Right lobe of liver (tissue), 6 donors: ENCODE data around the gene WBP1. TPM values are rescaled to one million over a fixed set of nuclear protein-coding genes. Genes with fewer than 3 reads are reported as not detected.
A peak's percentile ranks its signal among the peaks of the same experiment; 100 is the strongest.

Source experiments
- ATAC-seq, 4 donors: fragments of 200-7000 bp; cut with Tn5 transposase; one replicate each; pipeline ENCODE4 v1.9.1; 2020; ENCODE audit warnings: mild to moderate bottlenecking in 4 of 4, moderate library complexity in 4 of 4
- DNase-seq, 3 donors: peaks; one replicate each; pipeline ENCODE4 v3.0.0-alpha.2; 2020
- H3K27ac ChIP-seq, 3 donors: fragments of 200-600 bp; one replicate each; pipeline ENCODE4 v1.8.0; 2022
- H3K27me3 ChIP-seq, 2 donors: fragments of 200-600 bp; one replicate each; pipeline ENCODE4 v1.8.0; 2022
- H3K36me3 ChIP-seq, 4 donors: fragments of 200-600 bp; sonication (generic) in 1 of 4; one replicate each; pipeline versions ENCODE4 v1.5.1 to v1.8.0; 2017 to 2022; ENCODE audit warnings: control low read depth in 1 of 4
- H3K4me1 ChIP-seq, 4 donors: fragments of 200-600 bp; sonication (generic) in 1 of 4; one replicate each; pipeline versions ENCODE4 v1.5.1 to v1.8.0; 2017 to 2022; ENCODE audit warnings: control low read depth in 1 of 4
- H3K4me3 ChIP-seq, 3 donors: fragments of 200-600 bp; one replicate each; pipeline ENCODE4 v1.8.0; 2022
- H3K9me3 ChIP-seq, 4 donors: fragments of 200-600 bp; sonication (generic) in 1 of 4; one replicate each; pipeline versions ENCODE4 v1.5.1 to v1.8.0; 2017 to 2022; ENCODE audit warnings: control low read depth in 1 of 4
- CTCF ChIP-seq, 4 donors: fragments of 200-600 bp in 3 of 4; fragments of 450-650 bp in 1 of 4; IDR thresholded peaks; one replicate each; pipeline versions ENCODE4 v1.5.1 to v1.8.0; 2016 to 2022; ENCODE audit warnings: antibody characterized with exemption in 4 of 4, mild to moderate bottlenecking in 2 of 4
- POLR2A ChIP-seq: fragments of 450-650 bp; IDR thresholded peaks from one replicate; pipeline ENCODE4 v1.6.1; 2017; ENCODE audit warnings: antibody characterized with exemption, mild to moderate bottlenecking
- WGBS: methylation state at CpG from one replicate; pipeline ENCODE4 v1.1.6; 2018; ENCODE audit warnings: low coverage, low lambda C conversion rate; ENCODE audit not compliant: insufficient coverage; ENCODE audit errors: missing lambda C conversion rate; 5-methylcytosine and 5-hydroxymethylcytosine counted together
- intact Hi-C, 2 donors: fragments of 100-400 bp; cut with DNase I; formaldehyde crosslinking; loops; one replicate each; pipeline versions ENCODE4 v1.11.2 to v1.14.1; 2022
- total RNA-seq, 6 experiments: library from RNA; depleted of rRNA in 2 of 6; stranded (reverse); fragments of >200 nt in 2 of 6; fragmentation: NEBNext Ultra II Directional in 3 of 6; extraction: Animal tissue kit (Norgen Biotek cat#: 25700) in 3 of 6; gene quantifications; one replicate each; pipeline versions ENCODE4 v1.1.0 to v1.2.4, GENCODE V29; 2016 to 2023
- donor health status: DM: no; HTN: yes; CAD: no.
- donor health status: DM: no; HTN: no; CAD: no.
- donor health status: DM: no; HTN: no; CAD: no.
- donor health status: DM: no; HTN: yes; CAD: no.
- donor health status: DM: no; HTN: yes; CAD: no.

The WBP1 gene
- total RNA-seq, 6 experiments from 2014 or later, result 29.6 to 37.6 (median 32.2) TPM

GRCh38 chr2:74423231-74424095 is 34.8 kb upstream of the WBP1 start:
- TF ChIP-seq CTCF (IDR thresholded peaks at IDR 0.05), result no peak
- TF ChIP-seq POLR2A, result no peak
- DNase-seq (peak in 1 of 3 donors; percentile 49), ATAC-seq (no peak)
- Histone ChIP-seq H3K36me3 (peaks cover 0 to 36% (median 12%) of the 10 kb centered on the region in 4 donors), H3K27ac (no peak overlapping the region), H3K4me3 (no peak overlapping the region), H3K27me3 (no peaks in the 10 kb centered on the region), H3K9me3 (no peaks in the 10 kb centered on the region), H3K4me1 (peaks cover 0 to 14% (median 0%) of the 10 kb centered on the region in 4 donors)
- intact Hi-C loops, result no loop called here
- 57% methylated on average over 4 of the region's 9 CpGs for WGBS

GRCh38 chr2:74424139-74424992 is 33.9 kb upstream of the WBP1 start:
- peaks cover 0 to 45% (median 17%) of the 10 kb centered on the region in 4 donors for H3K36me3 ChIP-seq
- TF ChIP-seq POLR2A (no peak), CTCF (IDR thresholded peaks at IDR 0.05) (no peak)
- intact Hi-C loops, result no loop called here

GRCh38 chr2:74424995-74425406 is 33.2 kb upstream of the WBP1 start:
- peaks cover 0 to 46% (median 17%) of the 10 kb centered on the region in 4 donors for H3K36me3 ChIP-seq
- intact Hi-C loops, result no loop called here
- no peak for DNase-seq
- no peak overlapping the region for H3K27ac ChIP-seq
- H3K4me3 ChIP-seq, result no peak overlapping the region
- 89% methylated on average over 3 of the region's 5 CpGs for WGBS
- no peak for TF ChIP-seq CTCF (IDR thresholded peaks at IDR 0.05)
- no peak for TF ChIP-seq POLR2A
- H3K9me3 ChIP-seq, result no peaks in the 10 kb centered on the region
- no peaks in the 10 kb centered on the region for H3K27me3 ChIP-seq
- no peak for ATAC-seq
- H3K4me1 ChIP-seq, result peaks cover 0 to 25% (median 7%) of the 10 kb centered on the region in 4 donors

More at GRCh38 chr2:74424139-74424992, 33.9 kb upstream of the WBP1 start:
- WGBS, result 57% methylated on average over 4 of the region's 5 CpGs
- Histone ChIP-seq H3K27ac (no peak overlapping the region), H3K4me1 (peaks cover 0 to 20% (median 4%) of the 10 kb centered on the region in 4 donors), H3K9me3 (no peaks in the 10 kb centered on the region), H3K27me3 (no peaks in the 10 kb centered on the region), H3K4me3 (no peak overlapping the region)
- DNase-seq (no peak), ATAC-seq (peak in 2 of 4 donors; percentile 3)

- H3K27ac ChIP-seq, result no peak overlapping the region
- WGBS, result 92% methylated on average over 7 of the region's 7 CpGs
Observed at GRCh38 chr2:74425523-74425922, 32.7 kb upstream of the WBP1 start.

More at GRCh38 chr2:74425523-74425922, 32.7 kb upstream of the WBP1 start:
- peaks cover 0 to 46% (median 17%) of the 10 kb centered on the region in 4 donors for H3K36me3 ChIP-seq
- H3K4me3 ChIP-seq, result no peak overlapping the region
- ATAC-seq (peak in 1 of 4 donors; percentile 1), DNase-seq (no peak)
- intact Hi-C loops, result no loop called here
- TF ChIP-seq CTCF (IDR thresholded peaks at IDR 0.05) (no peak), POLR2A (no peak)
- no peaks in the 10 kb centered on the region for H3K9me3 ChIP-seq
- H3K4me1 ChIP-seq, result peaks cover 0 to 30% (median 10%) of the 10 kb centered on the region in 4 donors
- H3K27me3 ChIP-seq, result no peaks in the 10 kb centered on the region
